ENCODE results near the gene SHMT1.

DNA sequence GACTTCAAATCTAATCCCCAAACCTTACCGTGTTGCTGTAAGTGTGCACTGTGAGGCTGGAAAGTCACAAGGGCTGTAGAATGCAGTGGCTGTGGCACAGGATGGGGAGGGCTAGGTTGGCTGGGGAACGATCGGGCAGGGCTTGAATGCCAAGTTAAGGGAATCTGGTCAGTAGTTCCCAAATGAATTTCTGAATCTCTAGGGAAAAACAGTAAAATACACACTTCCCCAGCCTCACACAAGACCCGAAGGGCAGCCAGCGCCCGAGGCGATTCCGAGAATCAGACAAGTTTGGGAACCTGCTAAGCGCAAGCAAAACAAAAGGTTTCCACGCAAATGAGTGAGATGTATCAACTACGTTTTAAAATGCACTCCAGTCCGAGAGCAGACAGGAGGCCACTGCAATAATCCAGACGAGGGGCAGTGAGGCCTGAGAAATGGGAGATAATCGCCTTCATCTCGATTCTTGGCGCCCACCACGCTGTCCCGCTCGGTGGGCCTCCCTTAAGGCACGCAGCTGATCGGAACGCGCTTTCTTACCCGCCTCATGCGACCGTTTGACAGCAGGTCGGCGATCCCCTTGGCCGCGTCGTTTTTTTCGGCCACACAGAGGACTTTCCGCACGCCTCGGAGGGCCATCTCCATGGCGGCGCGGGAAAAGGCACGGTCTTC, 49.2 kb downstream of the SHMT1 start:
- TF ChIP-seq POLR2A (IDR thresholded peaks at IDR 0.05; ENCODE audit: low read length), result no peak
- no peak for TF ChIP-seq GATA1 (IDR thresholded peaks at IDR 0.05; ENCODE audit: low read depth, low read length)

Measured in erythroblast (primary cell).